Lung (tissue), 12 donors: Measurements from ENCODE around the gene PHEX. TPM values are rescaled to one million over a fixed set of nuclear protein-coding genes. Genes with fewer than 3 reads are reported as not detected.

Source experiments
- ATAC-seq: fragments of 200-7000 bp; cut with Tn5 transposase; one replicate; pipeline ENCODE4 v1.9.1; 2020; ENCODE audit warnings: moderate number of reproducible peaks; ENCODE audit not compliant: insufficient read depth, low FRiP score
- DNase-seq, 3 donors: peaks; one replicate each; pipeline ENCODE4 v3.0.0-alpha.2; 2013 to 2017
- H3K27ac ChIP-seq, 2 donors: one replicate each; pipeline ENCODE4 v1.5.1; 2013; ENCODE audit warnings: mild to moderate bottlenecking in 2 of 2, moderate library complexity in 2 of 2, control low read depth in 1 of 2, inconsistent platforms in 1 of 2, low read depth in 1 of 2, low read length in 1 of 2
- H3K27me3 ChIP-seq, 3 donors: one replicate each; pipeline ENCODE4 v1.5.1; 2013; ENCODE audit warnings: low read length in 2 of 3; ENCODE audit not compliant: control insufficient read depth in 3 of 3, insufficient read depth in 3 of 3
- H3K36me3 ChIP-seq, 4 donors: one replicate each; pipeline ENCODE4 v1.5.1; 2013; ENCODE audit warnings: low read length in 4 of 4, mild to moderate bottlenecking in 1 of 4, moderate library complexity in 1 of 4; ENCODE audit not compliant: control insufficient read depth in 4 of 4, insufficient read depth in 4 of 4
- H3K4me1 ChIP-seq, 5 donors: one replicate each; pipeline ENCODE4 v1.5.1; 2013; ENCODE audit warnings: low read length in 5 of 5, mild to moderate bottlenecking in 2 of 5, moderate library complexity in 1 of 5; ENCODE audit not compliant: control insufficient read depth in 5 of 5, insufficient read depth in 5 of 5
- H3K4me3 ChIP-seq: one replicate; pipeline ENCODE4 v1.5.1; 2013; ENCODE audit warnings: mild to moderate bottlenecking, control low read depth, moderate library complexity
- H3K9ac ChIP-seq, 2 donors: one replicate each; pipeline ENCODE4 v1.5.1; 2013; ENCODE audit warnings: low read length in 2 of 2, control low read depth in 1 of 2; ENCODE audit not compliant: insufficient read depth in 1 of 2
- H3K9me3 ChIP-seq, 4 donors: one replicate each; pipeline ENCODE4 v1.5.1; 2013; ENCODE audit warnings: low read length in 3 of 4, mild to moderate bottlenecking in 1 of 4, moderate library complexity in 1 of 4; ENCODE audit not compliant: control insufficient read depth in 4 of 4, insufficient read depth in 3 of 4
- WGBS, 2 donors: extraction: QIAGEN DNeasy Blood & Tissue Kit; methylation state at CpG; one replicate each; pipeline ENCODE4 v1.1.7; 2013; 5-methylcytosine and 5-hydroxymethylcytosine counted together
- polyA plus RNA-seq, 2 donors: library from polyadenylated mRNA; stranded (reverse); fragments of 200-250 nt; gene quantifications; one replicate each; pipeline ENCODE4 v1.2.1, GENCODE V29; 2013
- total RNA-seq, 2 donors: library from RNA; depleted of rRNA in 1 of 2; stranded (reverse); fragments of >200 nt in 1 of 2; gene quantifications; one replicate each; pipeline ENCODE4 v1.2.1, GENCODE V29; 2014 to 2021
- TF ChIP-seq, protein P1 (sequence below): IDR thresholded peaks from 2 replicates; pipeline ENCODE4 v1.5.1; 2012; ENCODE audit warnings: mild to moderate bottlenecking; ENCODE audit errors: control extremely low read depth, extremely low read depth
- donor health status: control.
- donor health status: control.
- donor health status: Bipolar disorder and iron deficiency.
- donor health status: healthy.
- donor health status: DM: yes; HTN: yes; CAD: no.

PHEX gene
- total and polyA plus RNA-seq, 4 donors: 0.59 to 15.4 (median 3.8) TPM

DNA sequence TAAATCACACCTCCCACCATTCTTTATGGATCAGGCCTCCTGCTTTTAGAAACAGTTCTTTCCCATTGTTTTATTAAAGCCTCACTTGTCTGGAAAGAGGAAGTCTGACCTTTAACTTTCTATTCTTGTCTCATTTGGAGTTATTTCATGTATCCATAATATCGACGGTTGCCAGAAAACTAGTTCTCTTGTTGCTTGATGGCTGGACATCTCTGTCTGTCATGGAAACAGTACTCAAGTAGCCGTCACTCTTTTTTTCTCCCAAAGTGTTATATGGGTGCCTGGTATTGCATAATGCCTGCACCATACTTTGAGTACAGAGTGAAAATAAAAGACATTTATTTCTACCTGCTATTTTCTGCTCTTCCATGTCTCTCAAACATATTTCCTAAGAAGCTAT lies 61.4 kb downstream of the PHEX start:
- no peaks in the 10 kb centered on the region for H3K9me3 ChIP-seq
- peaks cover 0 to 7% (median 0%) of the 10 kb centered on the region in 5 donors for H3K4me1 ChIP-seq
- DNase-seq (no peak), ATAC-seq (no peak)
- no peaks in the 10 kb centered on the region for H3K27me3 ChIP-seq
- TF ChIP-seq, protein P1, sequence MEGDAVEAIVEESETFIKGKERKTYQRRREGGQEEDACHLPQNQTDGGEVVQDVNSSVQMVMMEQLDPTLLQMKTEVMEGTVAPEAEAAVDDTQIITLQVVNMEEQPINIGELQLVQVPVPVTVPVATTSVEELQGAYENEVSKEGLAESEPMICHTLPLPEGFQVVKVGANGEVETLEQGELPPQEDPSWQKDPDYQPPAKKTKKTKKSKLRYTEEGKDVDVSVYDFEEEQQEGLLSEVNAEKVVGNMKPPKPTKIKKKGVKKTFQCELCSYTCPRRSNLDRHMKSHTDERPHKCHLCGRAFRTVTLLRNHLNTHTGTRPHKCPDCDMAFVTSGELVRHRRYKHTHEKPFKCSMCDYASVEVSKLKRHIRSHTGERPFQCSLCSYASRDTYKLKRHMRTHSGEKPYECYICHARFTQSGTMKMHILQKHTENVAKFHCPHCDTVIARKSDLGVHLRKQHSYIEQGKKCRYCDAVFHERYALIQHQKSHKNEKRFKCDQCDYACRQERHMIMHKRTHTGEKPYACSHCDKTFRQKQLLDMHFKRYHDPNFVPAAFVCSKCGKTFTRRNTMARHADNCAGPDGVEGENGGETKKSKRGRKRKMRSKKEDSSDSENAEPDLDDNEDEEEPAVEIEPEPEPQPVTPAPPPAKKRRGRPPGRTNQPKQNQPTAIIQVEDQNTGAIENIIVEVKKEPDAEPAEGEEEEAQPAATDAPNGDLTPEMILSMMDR: no peak
- no peaks in the 10 kb centered on the region for H3K36me3 ChIP-seq
- no peak overlapping the region for H3K4me3 ChIP-seq
- no peak overlapping the region for H3K9ac ChIP-seq
- H3K27ac ChIP-seq: no peak overlapping the region
- WGBS, 2 donors: 37 to 45% methylated on average over 3 of the region's 3 CpGs

DNA sequence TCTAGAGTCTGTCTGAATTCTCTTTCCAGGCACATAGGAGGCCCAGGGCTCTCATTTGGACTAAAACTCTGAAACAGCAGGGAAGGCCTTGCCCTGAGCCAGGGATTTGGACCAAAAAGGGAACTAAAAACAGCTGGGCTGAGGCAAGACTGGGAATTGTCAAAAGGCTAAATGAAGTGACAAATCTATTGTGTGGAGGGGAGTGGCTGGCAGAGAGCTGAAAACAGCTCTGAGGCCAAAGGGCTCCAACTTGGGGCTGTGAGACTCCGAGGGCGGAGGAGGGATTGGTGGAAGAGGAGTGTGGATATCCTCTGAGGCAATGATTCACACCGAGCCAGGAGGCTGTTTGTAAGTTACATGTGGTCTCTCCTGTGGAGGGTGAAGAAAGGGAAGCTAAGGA lies 63.2 kb downstream of the PHEX start:
- Histone ChIP-seq H3K4me1 (peaks cover 0 to 7% (median 0%) of the 10 kb centered on the region in 5 donors), H3K36me3 (no peaks in the 10 kb centered on the region), H3K27me3 (peaks cover 0 to under 1% (median 0%) of the 10 kb centered on the region in 3 donors), H3K4me3 (no peak overlapping the region), H3K27ac (no peak overlapping the region), H3K9me3 (no peaks in the 10 kb centered on the region), H3K9ac (no peak overlapping the region)
- DNase-seq: peak; percentile 75 to 93 (median 88)
- WGBS, 2 donors: 59 to 75% methylated on average over 2 to 3 of the region's 3 CpGs
- ATAC-seq: peak; percentile 50
- TF ChIP-seq, protein P1: no peak

DNA sequence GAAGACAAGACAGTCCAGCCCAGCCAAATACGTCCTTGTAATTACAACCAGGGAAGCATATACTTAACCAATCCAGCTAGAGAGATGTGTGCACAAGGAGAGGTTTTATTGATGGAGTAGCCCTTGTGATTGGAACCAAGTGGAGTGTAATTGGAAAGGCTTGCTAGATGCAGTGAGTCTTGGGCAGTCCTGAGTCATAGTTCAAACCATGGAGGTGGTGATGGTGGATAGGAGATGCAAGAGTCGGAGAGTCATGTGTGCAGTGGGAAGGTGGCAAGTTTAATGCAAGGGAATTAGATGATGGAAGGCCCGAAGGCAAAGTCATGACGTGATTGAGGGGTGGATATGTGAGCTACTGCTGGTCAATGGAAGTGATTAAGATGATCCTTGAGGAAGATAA lies 63.7 kb downstream of the PHEX start:
- H3K36me3 ChIP-seq: no peaks in the 10 kb centered on the region

More for the DNA sequence above, 63.7 kb downstream of the PHEX start:
- Histone ChIP-seq H3K4me1 (peaks cover 0 to 7% (median 0%) of the 10 kb centered on the region in 5 donors), H3K27ac (no peak overlapping the region), H3K4me3 (no peak overlapping the region), H3K27me3 (peaks cover 0 to 3% (median 0%) of the 10 kb centered on the region in 3 donors), H3K9ac (no peak overlapping the region), H3K9me3 (no peaks in the 10 kb centered on the region)
- WGBS, 2 donors: 81 to 92% methylated on average over 4 of the region's 4 CpGs
- no peak for DNase-seq
- no peak for ATAC-seq
- TF ChIP-seq, protein P1: no peak
